Ovary (tissue), 10 donors: ENCODE measurements around the gene LIME1. TPM values are rescaled to one million over a fixed set of nuclear protein-coding genes. Genes with fewer than 3 reads are reported as not detected.

Source experiments
- DNase-seq, 5 donors: peaks; one replicate each; pipeline ENCODE4 v3.0.0-alpha.2; 2019 to 2020
- H3K27ac ChIP-seq, 2 donors: fragments of 200-600 bp; one replicate each; pipeline versions ENCODE4 v1.5.1 to v1.8.0; 2019 to 2022
- H3K27me3 ChIP-seq: fragments of 200-600 bp; one replicate; pipeline ENCODE4 v1.8.0; 2022
- H3K36me3 ChIP-seq: fragments of 200-600 bp; sonication (generic); one replicate; pipeline ENCODE4 v1.5.1; 2019
- H3K4me1 ChIP-seq: one replicate; pipeline ENCODE4 v1.8.1; 2013; ENCODE audit warnings: mild to moderate bottlenecking, moderate library complexity; ENCODE audit not compliant: insufficient read depth
- H3K4me3 ChIP-seq: fragments of 200-600 bp; sonication (generic); one replicate; pipeline ENCODE4 v1.5.1; 2017
- H3K9me3 ChIP-seq, 2 donors: fragments of 200-600 bp in 1 of 2; sonication (generic) in 1 of 2; one replicate each; pipeline versions ENCODE4 v1.5.1 to v1.8.1; 2013 to 2019; ENCODE audit warnings: mild to moderate bottlenecking in 1 of 2, moderate library complexity in 1 of 2
- CTCF ChIP-seq, 3 donors: fragments of 450-650 bp in 2 of 3; fragments of 200-600 bp in 1 of 3; IDR thresholded peaks; one replicate each; pipeline versions ENCODE4 v1.5.1 to v1.8.0; 2016 to 2022; ENCODE audit warnings: antibody characterized with exemption in 3 of 3, mild to moderate bottlenecking in 1 of 3
- EP300 ChIP-seq: sonication (generic); formaldehyde crosslinking; IDR thresholded peaks from one replicate; pipeline ENCODE4 v1.6.1; 2017; ENCODE audit warnings: antibody characterized with exemption
- POLR2A ChIP-seq: fragments of 450-650 bp; IDR thresholded peaks from one replicate; pipeline ENCODE4 v1.6.1; 2017; ENCODE audit warnings: antibody characterized with exemption, mild to moderate bottlenecking, moderate library complexity
- WGBS, 3 donors: extraction: QIAGEN DNeasy Blood & Tissue Kit in 1 of 3; methylation state at CpG; one replicate each; pipeline versions ENCODE4 v1.1.5 to v1.1.7; 2013 to 2017; 5-methylcytosine and 5-hydroxymethylcytosine counted together
- intact Hi-C, 4 donors: fragments of 100-400 bp; cut with DNase I; formaldehyde crosslinking; loops; one replicate each; pipeline versions ENCODE4 v1.11.0 to v1.15.1; 2022 to 2023
- long read RNA-seq, 3 donors: library from polyadenylated mRNA in 2 of 3; unstranded in 2 of 3; transcript quantifications; one replicate each; pipeline ENCODE4 v2.0.0 and lab custom pipeline, GENCODE V29; 2021 to 2026
- polyA plus RNA-seq, 2 donors: library from polyadenylated mRNA; stranded (reverse); fragments of 200-250 nt in 1 of 2; fragments of 350-450 nt in 1 of 2; fragmentation: Illumina TruSeq in 1 of 2; extraction: RNeasy Lipid Tissue Mini Kit (QIAGEN cat#74804) in 1 of 2; gene quantifications; one replicate each; pipeline ENCODE4 v1.2.3, GENCODE V29; 2013 to 2014
- total RNA-seq, 7 donors: library from RNA; depleted of rRNA in 2 of 7; stranded (reverse); fragments of >200 nt in 2 of 7; fragmentation: NEBNext Ultra II Directional in 3 of 7; extraction: Animal tissue kit (Norgen Biotek cat#: 25700) in 3 of 7; gene quantifications; one replicate each; pipeline versions ENCODE4 v1.1.0 to v1.2.4, GENCODE V29; 2016 to 2023
- donor health status: DM: no; HTN: no; CAD: no; lungs with moderate emphysema.
- donor health status: DM: no; HTN: no; CAD: no.
- donor health status: Bipolar disorder and iron deficiency.
- donor health status: DM: yes; HTN: yes; CAD: no.
- donor health status: DM: no; HTN: no; CAD: no.
- donor health status: DM: yes; HTN: yes; CAD: no.

LIME1 gene
- 10 to 100 TPM in 4 of 7 donors, 1 to 10 TPM in 3; 7.5 to 21.6 (median 13.7) TPM for total RNA-seq
- 10 to 100 TPM in 1 of 2 donors, under 1 TPM in 1; 0.15 to 15.6 TPM for polyA plus RNA-seq
- long read RNA-seq, donor 1: 0 reads
- long read RNA-seq, donor 2, partial matches to known transcripts: 0 of 2 reads
- long read RNA-seq, donor 2, other reads (novel, unspliced or antisense): 0 of 2 reads
- long read RNA-seq, donor 3, partial matches to known transcripts: 0 of 4 reads
- long read RNA-seq, donor 3, other reads (novel, unspliced or antisense): 0 of 4 reads

- no peak within 1 kb of the TSS for H3K4me3 ChIP-seq
- 83 to 84% (median 83%) methylated on average over 31 of the region's 31 CpGs for WGBS, 3 donors
- intact Hi-C loops: no loop called here
- H3K27me3 ChIP-seq: no peaks in the 10 kb centered on the region
- H3K36me3 ChIP-seq: no peaks in the 10 kb centered on the region
- DNase-seq: peak in 3 of 5 donors; percentile 23 to 41 (median 39)
- no peak within 1 kb of the TSS for H3K27ac ChIP-seq
- peaks cover 3% of the 10 kb centered on the region for H3K4me1 ChIP-seq
- TF ChIP-seq CTCF (IDR thresholded peaks at IDR 0.05): no peak
- no peak for TF ChIP-seq POLR2A
- TF ChIP-seq EP300: no peak
- no peaks in the 10 kb centered on the region for H3K9me3 ChIP-seq
These were observed at the start of gene LIME1 for GRCh38 chr20:63735859-63736718. TSS of gene LIME1 (plus strand) at chr20:63736664. CDS start at chr20:63737550, 886 bp downstream.

- Histone ChIP-seq H3K36me3 (no peaks in the 10 kb centered on the region), H3K27me3 (no peaks in the 10 kb centered on the region), H3K9me3 (no peaks in the 10 kb centered on the region), H3K27ac (no peak overlapping the region), H3K4me1 (peaks cover 10% of the 10 kb centered on the region), H3K4me3 (no peak overlapping the region)
- 83 to 89% (median 86%) methylated on average over 29 of the region's 29 CpGs for WGBS, 3 donors
- TF ChIP-seq EP300 (no peak), CTCF (IDR thresholded peaks at IDR 0.05) (no peak), POLR2A (no peak)
- intact Hi-C loops: no loop called here
- DNase-seq: peak in 3 of 5 donors; percentile 42 to 54 (median 46)
These were observed 48.9 kb upstream of the LIME1 start for GRCh38 chr20:63687419-63688178.

- Histone ChIP-seq H3K27me3 (no peaks in the 10 kb centered on the region), H3K4me1 (peaks cover 10% of the 10 kb centered on the region), H3K4me3 (no peak overlapping the region), H3K36me3 (no peaks in the 10 kb centered on the region), H3K27ac (no peak overlapping the region), H3K9me3 (no peaks in the 10 kb centered on the region)
- 46 to 56% (median 55%) methylated on average over 31 of the region's 31 CpGs for WGBS, 3 donors
- TF ChIP-seq POLR2A: no peak
- no peak for TF ChIP-seq CTCF (IDR thresholded peaks at IDR 0.05)
- TF ChIP-seq EP300: no peak
- peak in 3 of 5 donors; percentile 41 to 56 (median 49) for DNase-seq
- intact Hi-C loops: no loop called here
These were observed 48.0 kb upstream of the LIME1 start for GRCh38 chr20:63688228-63689045.
